Measurements from ENCODE around the gene KCP. TPM values are rescaled to one million over a fixed set of nuclear protein-coding genes. Genes with fewer than 3 reads are reported as not detected.

The KCP gene
- total and polyA plus RNA-seq, 10 of the 15 experiments (the other 5 are each of a cell fraction or from before 2014, with no cell fraction given): 0.05 to 7.8 (median 2.5) TPM

DNA sequence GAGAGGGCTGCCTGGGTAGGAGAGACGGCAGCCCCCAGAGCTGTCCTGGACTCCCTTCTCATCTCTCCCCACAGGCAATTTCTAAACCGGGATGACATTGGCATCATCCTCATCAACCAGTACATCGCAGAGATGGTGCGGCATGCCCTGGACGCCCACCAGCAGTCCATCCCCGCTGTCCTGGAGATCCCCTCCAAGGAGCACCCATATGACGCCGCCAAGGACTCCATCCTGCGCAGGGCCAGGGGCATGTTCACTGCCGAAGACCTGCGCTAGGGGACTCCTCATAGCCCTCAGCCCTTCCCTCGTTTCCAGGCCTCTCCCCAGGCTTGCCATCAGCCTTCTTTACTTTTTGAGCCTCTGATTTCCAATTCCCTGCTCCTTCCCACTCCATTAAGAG, 45.2 kb downstream of the KCP start:
- Histone ChIP-seq H4K20me1 (ENCODE audit: control insufficient read depth, insufficient read depth) (no peaks in the 10 kb centered on the region), H3K4me2 (ENCODE audit: control insufficient read depth, insufficient read depth) (no peak overlapping the region), H3K27ac (ENCODE audit: control insufficient read depth, insufficient read depth) (no peak overlapping the region), H3K36me3 (ENCODE audit: control insufficient read depth in 2 of 2, insufficient read depth in 2 of 2, low read length in 1 of 2) (no peaks in the 10 kb centered on the region; a peak in 2 of 4 replicates), H3K27me3 (replicated peaks in 1 of 2; ENCODE audit: control insufficient read depth in 2 of 2, insufficient read depth in 2 of 2, low read length in 1 of 2) (no peaks in the 10 kb centered on the region), H3K9ac (ENCODE audit: control insufficient read depth, insufficient read depth, low read length) (no peak overlapping the region), H3K79me2 (ENCODE audit: control insufficient read depth, insufficient read depth, low read length) (peaks cover 18% of the 10 kb centered on the region), H3K4me1 (ENCODE audit: control insufficient read depth, insufficient read depth, low read length) (peaks cover 13% of the 10 kb centered on the region; the same call in 1 of the 2 replicates), H3K4me3 (no peak overlapping the region), H3K9me3 (replicated peaks; ENCODE audit: control insufficient read depth, insufficient read depth, low read length) (no peaks in the 10 kb centered on the region), H2AFZ (ENCODE audit: control insufficient read depth, low read depth, low read length) (no peak overlapping the region)
- ChIA-PET POLR2A (no interaction called here), CTCF (interaction anchor here (0.7 to 1.3 kb wide), 4 partner anchors 10 to 346 kb away, joined by 3 to 4 read pairs (median 3); no protein-coding TSS in a partner anchor), RAD21 (ENCODE audit: unreplicated experiment) (no interaction called here), SMC1A (ENCODE audit: uncharacterized antibody, unreplicated experiment) (no interaction called here)
- ATAC-seq (no peak), FAIRE-seq (no peak), DNase-seq (ENCODE audit: low read depth, low spot score) (no peak)
- in situ Hi-C loops (cut with MboI) (no loop called here), intact Hi-C loops (cut with micrococcal nuclease; ENCODE audit: unreplicated experiment) (no loop called here)
- 92% methylated on average over 12 of the region's 12 CpGs for WGBS (ENCODE audit: insufficient coverage, insufficient replicate concordance, low lambda C conversion rate, missing lambda C conversion rate)
- BruUV-seq (replicated peaks): no TSS peak
- no peak for TF ChIP-seq BMI1 (IDR thresholded peaks at IDR 0.05; ENCODE audit: borderline replicate concordance)
- TF ChIP-seq, protein P1, sequence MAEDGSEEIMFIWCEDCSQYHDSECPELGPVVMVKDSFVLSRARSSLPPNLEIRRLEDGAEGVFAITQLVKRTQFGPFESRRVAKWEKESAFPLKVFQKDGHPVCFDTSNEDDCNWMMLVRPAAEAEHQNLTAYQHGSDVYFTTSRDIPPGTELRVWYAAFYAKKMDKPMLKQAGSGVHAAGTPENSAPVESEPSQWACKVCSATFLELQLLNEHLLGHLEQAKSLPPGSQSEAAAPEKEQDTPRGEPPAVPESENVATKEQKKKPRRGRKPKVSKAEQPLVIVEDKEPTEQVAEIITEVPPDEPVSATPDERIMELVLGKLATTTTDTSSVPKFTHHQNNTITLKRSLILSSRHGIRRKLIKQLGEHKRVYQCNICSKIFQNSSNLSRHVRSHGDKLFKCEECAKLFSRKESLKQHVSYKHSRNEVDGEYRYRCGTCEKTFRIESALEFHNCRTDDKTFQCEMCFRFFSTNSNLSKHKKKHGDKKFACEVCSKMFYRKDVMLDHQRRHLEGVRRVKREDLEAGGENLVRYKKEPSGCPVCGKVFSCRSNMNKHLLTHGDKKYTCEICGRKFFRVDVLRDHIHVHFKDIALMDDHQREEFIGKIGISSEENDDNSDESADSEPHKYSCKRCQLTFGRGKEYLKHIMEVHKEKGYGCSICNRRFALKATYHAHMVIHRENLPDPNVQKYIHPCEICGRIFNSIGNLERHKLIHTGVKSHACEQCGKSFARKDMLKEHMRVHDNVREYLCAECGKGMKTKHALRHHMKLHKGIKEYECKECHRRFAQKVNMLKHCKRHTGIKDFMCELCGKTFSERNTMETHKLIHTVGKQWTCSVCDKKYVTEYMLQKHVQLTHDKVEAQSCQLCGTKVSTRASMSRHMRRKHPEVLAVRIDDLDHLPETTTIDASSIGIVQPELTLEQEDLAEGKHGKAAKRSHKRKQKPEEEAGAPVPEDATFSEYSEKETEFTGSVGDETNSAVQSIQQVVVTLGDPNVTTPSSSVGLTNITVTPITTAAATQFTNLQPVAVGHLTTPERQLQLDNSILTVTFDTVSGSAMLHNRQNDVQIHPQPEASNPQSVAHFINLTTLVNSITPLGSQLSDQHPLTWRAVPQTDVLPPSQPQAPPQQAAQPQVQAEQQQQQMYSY (CRISPR knock-in tag; IDR thresholded peaks at IDR 0.05): no peak
- TF ChIP-seq TAF1 (IDR thresholded peaks at IDR 0.05; ENCODE audit: borderline replicate concordance, low read depth, low read length): no peak
- TF ChIP-seq, protein P2, sequence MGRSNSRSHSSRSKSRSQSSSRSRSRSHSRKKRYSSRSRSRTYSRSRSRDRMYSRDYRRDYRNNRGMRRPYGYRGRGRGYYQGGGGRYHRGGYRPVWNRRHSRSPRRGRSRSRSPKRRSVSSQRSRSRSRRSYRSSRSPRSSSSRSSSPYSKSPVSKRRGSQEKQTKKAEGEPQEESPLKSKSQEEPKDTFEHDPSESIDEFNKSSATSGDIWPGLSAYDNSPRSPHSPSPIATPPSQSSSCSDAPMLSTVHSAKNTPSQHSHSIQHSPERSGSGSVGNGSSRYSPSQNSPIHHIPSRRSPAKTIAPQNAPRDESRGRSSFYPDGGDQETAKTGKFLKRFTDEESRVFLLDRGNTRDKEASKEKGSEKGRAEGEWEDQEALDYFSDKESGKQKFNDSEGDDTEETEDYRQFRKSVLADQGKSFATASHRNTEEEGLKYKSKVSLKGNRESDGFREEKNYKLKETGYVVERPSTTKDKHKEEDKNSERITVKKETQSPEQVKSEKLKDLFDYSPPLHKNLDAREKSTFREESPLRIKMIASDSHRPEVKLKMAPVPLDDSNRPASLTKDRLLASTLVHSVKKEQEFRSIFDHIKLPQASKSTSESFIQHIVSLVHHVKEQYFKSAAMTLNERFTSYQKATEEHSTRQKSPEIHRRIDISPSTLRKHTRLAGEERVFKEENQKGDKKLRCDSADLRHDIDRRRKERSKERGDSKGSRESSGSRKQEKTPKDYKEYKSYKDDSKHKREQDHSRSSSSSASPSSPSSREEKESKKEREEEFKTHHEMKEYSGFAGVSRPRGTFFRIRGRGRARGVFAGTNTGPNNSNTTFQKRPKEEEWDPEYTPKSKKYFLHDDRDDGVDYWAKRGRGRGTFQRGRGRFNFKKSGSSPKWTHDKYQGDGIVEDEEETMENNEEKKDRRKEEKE (IDR thresholded peaks at IDR 0.05): no peak
- TF ChIP-seq LARP7 (IDR thresholded peaks at IDR 0.05): no peak
- TF ChIP-seq, protein P3, sequence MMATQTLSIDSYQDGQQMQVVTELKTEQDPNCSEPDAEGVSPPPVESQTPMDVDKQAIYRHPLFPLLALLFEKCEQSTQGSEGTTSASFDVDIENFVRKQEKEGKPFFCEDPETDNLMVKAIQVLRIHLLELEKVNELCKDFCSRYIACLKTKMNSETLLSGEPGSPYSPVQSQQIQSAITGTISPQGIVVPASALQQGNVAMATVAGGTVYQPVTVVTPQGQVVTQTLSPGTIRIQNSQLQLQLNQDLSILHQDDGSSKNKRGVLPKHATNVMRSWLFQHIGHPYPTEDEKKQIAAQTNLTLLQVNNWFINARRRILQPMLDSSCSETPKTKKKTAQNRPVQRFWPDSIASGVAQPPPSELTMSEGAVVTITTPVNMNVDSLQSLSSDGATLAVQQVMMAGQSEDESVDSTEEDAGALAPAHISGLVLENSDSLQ (IDR thresholded peaks at IDR 0.05): no peak
- TF ChIP-seq STAT3 (IDR thresholded peaks at IDR 0.05; ENCODE audit: low read depth, low read length): no peak
- no peak for TF ChIP-seq ZSCAN29 (IDR thresholded peaks at IDR 0.05)
- TF ChIP-seq, protein P4, sequence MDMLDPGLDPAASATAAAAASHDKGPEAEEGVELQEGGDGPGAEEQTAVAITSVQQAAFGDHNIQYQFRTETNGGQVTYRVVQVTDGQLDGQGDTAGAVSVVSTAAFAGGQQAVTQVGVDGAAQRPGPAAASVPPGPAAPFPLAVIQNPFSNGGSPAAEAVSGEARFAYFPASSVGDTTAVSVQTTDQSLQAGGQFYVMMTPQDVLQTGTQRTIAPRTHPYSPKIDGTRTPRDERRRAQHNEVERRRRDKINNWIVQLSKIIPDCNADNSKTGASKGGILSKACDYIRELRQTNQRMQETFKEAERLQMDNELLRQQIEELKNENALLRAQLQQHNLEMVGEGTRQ (IDR thresholded peaks at IDR 0.05; ENCODE audit: borderline replicate concordance, low read depth, low read length): no peak
- TF ChIP-seq MYC (IDR thresholded peaks at IDR 0.05; ENCODE audit: insufficient read depth, insufficient read length, insufficient replicate concordance, low read length, severe bottlenecking): no peak
- TF ChIP-seq, protein P5, sequence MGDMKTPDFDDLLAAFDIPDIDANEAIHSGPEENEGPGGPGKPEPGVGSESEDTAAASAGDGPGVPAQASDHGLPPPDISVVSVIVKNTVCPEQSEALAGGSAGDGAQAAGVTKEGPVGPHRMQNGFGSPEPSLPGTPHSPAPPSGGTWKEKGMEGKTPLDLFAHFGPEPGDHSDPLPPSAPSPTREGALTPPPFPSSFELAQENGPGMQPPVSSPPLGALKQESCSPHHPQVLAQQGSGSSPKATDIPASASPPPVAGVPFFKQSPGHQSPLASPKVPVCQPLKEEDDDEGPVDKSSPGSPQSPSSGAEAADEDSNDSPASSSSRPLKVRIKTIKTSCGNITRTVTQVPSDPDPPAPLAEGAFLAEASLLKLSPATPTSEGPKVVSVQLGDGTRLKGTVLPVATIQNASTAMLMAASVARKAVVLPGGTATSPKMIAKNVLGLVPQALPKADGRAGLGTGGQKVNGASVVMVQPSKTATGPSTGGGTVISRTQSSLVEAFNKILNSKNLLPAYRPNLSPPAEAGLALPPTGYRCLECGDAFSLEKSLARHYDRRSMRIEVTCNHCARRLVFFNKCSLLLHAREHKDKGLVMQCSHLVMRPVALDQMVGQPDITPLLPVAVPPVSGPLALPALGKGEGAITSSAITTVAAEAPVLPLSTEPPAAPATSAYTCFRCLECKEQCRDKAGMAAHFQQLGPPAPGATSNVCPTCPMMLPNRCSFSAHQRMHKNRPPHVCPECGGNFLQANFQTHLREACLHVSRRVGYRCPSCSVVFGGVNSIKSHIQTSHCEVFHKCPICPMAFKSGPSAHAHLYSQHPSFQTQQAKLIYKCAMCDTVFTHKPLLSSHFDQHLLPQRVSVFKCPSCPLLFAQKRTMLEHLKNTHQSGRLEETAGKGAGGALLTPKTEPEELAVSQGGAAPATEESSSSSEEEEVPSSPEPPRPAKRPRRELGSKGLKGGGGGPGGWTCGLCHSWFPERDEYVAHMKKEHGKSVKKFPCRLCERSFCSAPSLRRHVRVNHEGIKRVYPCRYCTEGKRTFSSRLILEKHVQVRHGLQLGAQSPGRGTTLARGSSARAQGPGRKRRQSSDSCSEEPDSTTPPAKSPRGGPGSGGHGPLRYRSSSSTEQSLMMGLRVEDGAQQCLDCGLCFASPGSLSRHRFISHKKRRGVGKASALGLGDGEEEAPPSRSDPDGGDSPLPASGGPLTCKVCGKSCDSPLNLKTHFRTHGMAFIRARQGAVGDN (IDR thresholded peaks at IDR 0.05): no peak

Measured in GM12878 (cell line).